MM.1S (cell line): ENCODE measurements around the gene SNX17.

Experiments
- DNase-seq: peaks from one replicate; pipeline ENCODE4 v3.0.0-alpha.2; 2015
- H2AFZ ChIP-seq: fragments of 300-600 bp; sonication (generic); 2 replicates; pipeline ENCODE4 v1.6.0; 2016; ENCODE audit warnings: antibody characterized with exemption, low read length
- H3F3A ChIP-seq: fragments of 300-600 bp; sonication (generic); 2 replicates; pipeline ENCODE4 v1.6.1; 2016; ENCODE audit warnings: mild to moderate bottlenecking, antibody characterized with exemption, low read length, moderate library complexity, mixed read lengths; ENCODE audit not compliant: insufficient read depth
- H3K27ac ChIP-seq: fragments of 300-600 bp; sonication (generic); 2 replicates; pipeline ENCODE4 v1.5.1; 2016; ENCODE audit warnings: mild to moderate bottlenecking, low read length
- H3K27me3 ChIP-seq: fragments of 300-600 bp; sonication (generic); replicated peaks from 2 replicates; pipeline ENCODE4 v1.6.0; 2016; ENCODE audit warnings: low read length; ENCODE audit not compliant: insufficient read depth
- H3K36me3 ChIP-seq: fragments of 300-600 bp; sonication (generic); replicated peaks from 2 replicates; pipeline ENCODE4 v1.6.1; 2016; ENCODE audit warnings: mild to moderate bottlenecking, low read length, mixed read lengths; ENCODE audit not compliant: insufficient read depth
- H3K4me1 ChIP-seq: fragments of 300-600 bp; sonication (generic); 2 replicates; pipeline ENCODE4 v1.6.1; 2016; ENCODE audit warnings: low read length, mixed read lengths
- H3K4me2 ChIP-seq: fragments of 300-600 bp; sonication (generic); 2 replicates; pipeline ENCODE4 v1.6.0; 2016; ENCODE audit warnings: low read depth, low read length
- H3K4me3 ChIP-seq: fragments of 300-600 bp; sonication (generic); 2 replicates; pipeline ENCODE4 v1.5.1; 2016; ENCODE audit warnings: low read length, mixed read lengths
- H3K79me2 ChIP-seq: fragments of 300-600 bp; sonication (generic); 2 replicates; pipeline ENCODE4 v1.6.1; 2016; ENCODE audit warnings: mixed run types, low read length, mixed read lengths
- H3K9ac ChIP-seq: fragments of 300-600 bp; sonication (generic); 2 replicates; pipeline ENCODE4 v1.6.1; 2016; ENCODE audit warnings: low read length, mixed read lengths
- H3K9me2 ChIP-seq: fragments of 300-600 bp; sonication (generic); replicated peaks from 2 replicates; pipeline ENCODE4 v1.6.1; 2016; ENCODE audit warnings: mild to moderate bottlenecking, low read length, mixed read lengths; ENCODE audit not compliant: insufficient read depth
- H3K9me3 ChIP-seq: fragments of 300-600 bp; sonication (generic); replicated peaks from 2 replicates; pipeline ENCODE4 v1.6.1; 2016; ENCODE audit warnings: mild to moderate bottlenecking, low read length, mixed read lengths; ENCODE audit not compliant: insufficient read depth
- H4K20me1 ChIP-seq: fragments of 300-600 bp; sonication (generic); 2 replicates; pipeline ENCODE4 v1.6.1; 2016; ENCODE audit warnings: mild to moderate bottlenecking, low read length, moderate library complexity, mixed read lengths; ENCODE audit not compliant: insufficient read depth
- CTCF ChIP-seq: fragments of 300-600 bp; sonication (generic); IDR thresholded peaks from 2 replicates; pipeline ENCODE4 v1.5.1; 2016; ENCODE audit warnings: antibody characterized with exemption, low read length, mixed read lengths
- EZH2 ChIP-seq: fragments of 300-600 bp; sonication (generic); optimal IDR thresholded peaks from 2 replicates; pipeline ENCODE3; 2017; ENCODE audit warnings: low read depth, mild to moderate bottlenecking, antibody characterized with exemption, low read length, mixed read lengths
- EZH2phosphoT487 ChIP-seq: fragments of 300-600 bp; sonication (generic); IDR thresholded peaks from 2 replicates; pipeline ENCODE4 v1.6.1; 2018; ENCODE audit warnings: antibody characterized with exemption, low read length

SNX17 gene

GRCh38 chr2:27335311-27335710 lies 35.1 kb upstream of the SNX17 start:
- DNase-seq, result no peak
- Histone ChIP-seq H3K4me2 (no peak overlapping the region), H3K36me3 (no peaks in the 10 kb centered on the region; the same call in 1 of the 2 replicates), H3K9ac (no peak overlapping the region), H3K79me2 (no peaks in the 10 kb centered on the region), H3K27me3 (no peaks in the 10 kb centered on the region), H3K4me1 (no peaks in the 10 kb centered on the region), H3K9me2 (no peaks in the 10 kb centered on the region), H4K20me1 (no peaks in the 10 kb centered on the region), H3K27ac (no peak overlapping the region), H3F3A (no peaks in the 10 kb centered on the region), H3K9me3 (no peaks in the 10 kb centered on the region), H3K4me3 (no peak overlapping the region), H2AFZ (no peak overlapping the region)
- TF ChIP-seq EZH2 (no peak), EZH2phosphoT487 (no peak), CTCF (no peak)

GRCh38 chr2:27336173-27336572 lies 34.2 kb upstream of the SNX17 start:
- no peak overlapping the region for H2AFZ ChIP-seq
- H3K4me1 ChIP-seq, result no peaks in the 10 kb centered on the region
- H4K20me1 ChIP-seq, result no peaks in the 10 kb centered on the region
- TF ChIP-seq EZH2phosphoT487 (no peak), EZH2 (no peak), CTCF (no peak)
- H3K27ac ChIP-seq, result no peak overlapping the region
- peaks cover under 1% of the 10 kb centered on the region for H3K36me3 ChIP-seq
- no peaks in the 10 kb centered on the region for H3K9me3 ChIP-seq
- H3K9me2 ChIP-seq, result no peaks in the 10 kb centered on the region
- H3K79me2 ChIP-seq, result no peaks in the 10 kb centered on the region
- H3F3A ChIP-seq, result no peaks in the 10 kb centered on the region
- no peak overlapping the region for H3K4me3 ChIP-seq
- no peak overlapping the region for H3K9ac ChIP-seq
- DNase-seq, result no peak
- H3K27me3 ChIP-seq, result no peaks in the 10 kb centered on the region
- H3K4me2 ChIP-seq, result no peak overlapping the region

GRCh38 chr2:27347641-27348040 lies 22.8 kb upstream of the SNX17 start:
- no peaks in the 10 kb centered on the region for H3K9me2 ChIP-seq
- no peak overlapping the region for H3K4me2 ChIP-seq
- no peak for TF ChIP-seq CTCF
- TF ChIP-seq EZH2, result no peak
- TF ChIP-seq EZH2phosphoT487, result no peak
- H3K36me3 ChIP-seq, result no peaks in the 10 kb centered on the region
- no peak overlapping the region for H2AFZ ChIP-seq
- no peaks in the 10 kb centered on the region for H3K27me3 ChIP-seq
- peaks cover 18% of the 10 kb centered on the region for H3K4me1 ChIP-seq
- no peaks in the 10 kb centered on the region for H3K9me3 ChIP-seq
- H3K9ac ChIP-seq, result no peak overlapping the region
- no peak for DNase-seq
- H4K20me1 ChIP-seq, result no peaks in the 10 kb centered on the region
- H3K4me3 ChIP-seq, result no peak overlapping the region
- no peak overlapping the region for H3K27ac ChIP-seq
- H3F3A ChIP-seq, result peaks cover 9% of the 10 kb centered on the region; the same call in 1 of the 2 replicates
- peaks cover 94% of the 10 kb centered on the region for H3K79me2 ChIP-seq
